ENCODE data around the gene CD160.
"Not testable (repeated sequence)": the region's sequence is repeated elsewhere in the genome, so short reads cannot be mapped to it uniquely, and the experiment has no call there.

CD160 gene

GRCh38 chr1:145719230-145720079, at the start of gene CD160:
TSS of gene CD160 (plus strand) at chr1:145719499. CDS start at chr1:145728328, 8,829 bp downstream.
- no peak for DNase-seq (ENCODE audit: low read depth in 1 of 2, low spot score in 1 of 2)

GRCh38 chr1:145670995-145671745, 48.1 kb upstream of the CD160 start:
- DNase-seq (ENCODE audit: low read depth in 1 of 2, low spot score in 1 of 2) = not testable (repeated sequence)

GRCh38 chr1:145673217-145673616, 46.1 kb upstream of the CD160 start:
- DNase-seq (ENCODE audit: low read depth in 1 of 2, low spot score in 1 of 2) = not testable (repeated sequence)

GRCh38 chr1:145684858-145685257, 34.4 kb upstream of the CD160 start:
- not testable (repeated sequence) for DNase-seq (ENCODE audit: low read depth in 1 of 2, low spot score in 1 of 2)

GRCh38 chr1:145686078-145686477, 33.2 kb upstream of the CD160 start:
- DNase-seq (ENCODE audit: low read depth in 1 of 2, low spot score in 1 of 2) = not testable (repeated sequence)

GRCh38 chr1:145688328-145688727, 31.0 kb upstream of the CD160 start:
- no peak for DNase-seq (ENCODE audit: low read depth in 1 of 2, low spot score in 1 of 2)

- no peak for DNase-seq (ENCODE audit: low read depth in 1 of 2, low spot score in 1 of 2)
Observed at GRCh38 chr1:145688924-145689323, 30.4 kb upstream of the CD160 start.

GRCh38 chr1:145689922-145690321, 29.4 kb upstream of the CD160 start:
- no peak for DNase-seq (ENCODE audit: low read depth in 1 of 2, low spot score in 1 of 2)

GRCh38 chr1:145690587-145691558, 28.4 kb upstream of the CD160 start:
- no peak for DNase-seq (ENCODE audit: low read depth in 1 of 2, low spot score in 1 of 2)

- no peak for DNase-seq (ENCODE audit: low read depth in 1 of 2, low spot score in 1 of 2)
Observed at GRCh38 chr1:145692785-145693443, 26.4 kb upstream of the CD160 start.

GRCh38 chr1:145695821-145696629, 23.3 kb upstream of the CD160 start:
- DNase-seq (ENCODE audit: low read depth in 1 of 2, low spot score in 1 of 2) = no peak

GRCh38 chr1:145696630-145696960, 22.7 kb upstream of the CD160 start:
- DNase-seq (ENCODE audit: low read depth in 1 of 2, low spot score in 1 of 2) = no peak

GRCh38 chr1:145701306-145701862, 17.9 kb upstream of the CD160 start:
- DNase-seq (ENCODE audit: low read depth in 1 of 2, low spot score in 1 of 2) = no peak

GRCh38 chr1:145702052-145702451, 17.2 kb upstream of the CD160 start:
- DNase-seq (ENCODE audit: low read depth in 1 of 2, low spot score in 1 of 2) = no peak

GRCh38 chr1:145702826-145703225, 16.5 kb upstream of the CD160 start:
- no peak for DNase-seq (ENCODE audit: low read depth in 1 of 2, low spot score in 1 of 2)

GRCh38 chr1:145705622-145706021, 13.7 kb upstream of the CD160 start:
- no peak for DNase-seq (ENCODE audit: low read depth in 1 of 2, low spot score in 1 of 2)

GRCh38 chr1:145706086-145706664, 13.1 kb upstream of the CD160 start:
- DNase-seq (ENCODE audit: low read depth in 1 of 2, low spot score in 1 of 2) = no peak

GRCh38 chr1:145707183-145707867, 12.0 kb upstream of the CD160 start, which contains the start of gene PDZK1:
TSS of gene PDZK1 (minus strand) at chr1:145707368. CDS start at chr1:145688021, 19,347 bp downstream.
- DNase-seq (ENCODE audit: low read depth in 1 of 2, low spot score in 1 of 2) = no peak
